ENCODE data around the gene AEBP1. TPM values are rescaled to one million over a fixed set of nuclear protein-coding genes. Genes with fewer than 3 reads are reported as not detected.

Gene AEBP1
- total RNA-seq, 4 donors from 2014 or later, result 38.9 to 151 (median 57.6) TPM

- intact Hi-C loops (cut with DNase I), result no loop called here
- H3K36me3 ChIP-seq, result no peaks in the 10 kb centered on the region
- H3K27me3 ChIP-seq, result no peaks in the 10 kb centered on the region
- no peak for DNase-seq
- WGBS, 2 donors, result 98 to 100% methylated on average over 1 to 4 of the region's 4 CpGs
- TF ChIP-seq POLR2A (IDR thresholded peaks at IDR 0.05), result no peak
- TF ChIP-seq CTCF (IDR thresholded peaks at IDR 0.05), result no peak
- H3K9me3 ChIP-seq, result no peaks in the 10 kb centered on the region
- H3K27ac ChIP-seq, result no peak overlapping the region
- H3K4me1 ChIP-seq, result peaks cover 8 to 12% of the 10 kb centered on the region in 2 donors
- H3K4me3 ChIP-seq (replicated peaks in 1 of 3), result no peak overlapping the region
Measured at GRCh38 chr7:44142028-44142427, 37.9 kb downstream of the AEBP1 start.

GRCh38 chr7:44143646-44144250 lies 39.6 kb downstream of the AEBP1 start:
- H3K36me3 ChIP-seq, result no peaks in the 10 kb centered on the region
- TF ChIP-seq CTCF (IDR thresholded peaks at IDR 0.05) (no peak), POLR2A (IDR thresholded peaks at IDR 0.05) (no peak)
- no peak overlapping the region for H3K4me3 ChIP-seq (replicated peaks in 1 of 3)
- no peaks in the 10 kb centered on the region for H3K9me3 ChIP-seq
- no peak for DNase-seq
- H3K27me3 ChIP-seq, result no peaks in the 10 kb centered on the region
- no peak overlapping the region for H3K27ac ChIP-seq
- peaks cover 8 to 12% of the 10 kb centered on the region in 2 donors for H3K4me1 ChIP-seq
- intact Hi-C loops (cut with DNase I), result no loop called here
- WGBS, 2 donors, result 70 to 84% methylated on average over 6 of the region's 6 CpGs

- no peak for DNase-seq
- intact Hi-C loops (cut with DNase I), result no loop called here
Measured at GRCh38 chr7:44144426-44144967, 40.4 kb downstream of the AEBP1 start.

GRCh38 chr7:44144968-44145478 lies 40.9 kb downstream of the AEBP1 start:
- H3K9me3 ChIP-seq, result no peaks in the 10 kb centered on the region
- peaks cover 8 to 12% of the 10 kb centered on the region in 2 donors for H3K4me1 ChIP-seq
- H3K4me3 ChIP-seq (replicated peaks in 1 of 3), result peak overlapping the region in 1 of 3 donors; percentile 27
- intact Hi-C loops (cut with DNase I), result no loop called here
- no peaks in the 10 kb centered on the region for H3K27me3 ChIP-seq
- DNase-seq, result no peak
- H3K36me3 ChIP-seq, result no peaks in the 10 kb centered on the region
- no peak overlapping the region for H3K27ac ChIP-seq
- WGBS, 2 donors, result 60 to 72% methylated on average over 10 to 20 of the region's 31 CpGs
- TF ChIP-seq CTCF (IDR thresholded peaks at IDR 0.05) (no peak), POLR2A (IDR thresholded peaks at IDR 0.05) (no peak)

More at GRCh38 chr7:44144426-44144967, 40.4 kb downstream of the AEBP1 start:
- Histone ChIP-seq H3K36me3 (no peaks in the 10 kb centered on the region), H3K27ac (no peak overlapping the region), H3K4me1 (peaks cover 8 to 12% of the 10 kb centered on the region in 2 donors), H3K27me3 (no peaks in the 10 kb centered on the region), H3K9me3 (no peaks in the 10 kb centered on the region), H3K4me3 (replicated peaks in 1 of 3) (no peak overlapping the region)
- WGBS, 2 donors, result 89 to 100% methylated on average over 1 to 2 of the region's 6 CpGs
- no peak for TF ChIP-seq CTCF (IDR thresholded peaks at IDR 0.05)
- TF ChIP-seq POLR2A (IDR thresholded peaks at IDR 0.05), result no peak

GRCh38 chr7:44145479-44145968 lies 41.4 kb downstream of the AEBP1 start:
- TF ChIP-seq POLR2A (IDR thresholded peaks at IDR 0.05), result no peak
- TF ChIP-seq CTCF (IDR thresholded peaks at IDR 0.05), result no peak
- Histone ChIP-seq H3K4me1 (peaks cover 8 to 12% of the 10 kb centered on the region in 2 donors), H3K36me3 (no peaks in the 10 kb centered on the region), H3K4me3 (replicated peaks in 1 of 3) (peak overlapping the region in 1 of 3 donors; percentile 27), H3K9me3 (no peaks in the 10 kb centered on the region), H3K27me3 (no peaks in the 10 kb centered on the region), H3K27ac (no peak overlapping the region)
- intact Hi-C loops (cut with DNase I), result no loop called here
- 3 to 16% methylated on average over 18 to 20 of the region's 53 CpGs for WGBS, 2 donors
- DNase-seq, result no peak
